Measurements from ENCODE around the gene MICALL2.

Gene MICALL2

DNA sequence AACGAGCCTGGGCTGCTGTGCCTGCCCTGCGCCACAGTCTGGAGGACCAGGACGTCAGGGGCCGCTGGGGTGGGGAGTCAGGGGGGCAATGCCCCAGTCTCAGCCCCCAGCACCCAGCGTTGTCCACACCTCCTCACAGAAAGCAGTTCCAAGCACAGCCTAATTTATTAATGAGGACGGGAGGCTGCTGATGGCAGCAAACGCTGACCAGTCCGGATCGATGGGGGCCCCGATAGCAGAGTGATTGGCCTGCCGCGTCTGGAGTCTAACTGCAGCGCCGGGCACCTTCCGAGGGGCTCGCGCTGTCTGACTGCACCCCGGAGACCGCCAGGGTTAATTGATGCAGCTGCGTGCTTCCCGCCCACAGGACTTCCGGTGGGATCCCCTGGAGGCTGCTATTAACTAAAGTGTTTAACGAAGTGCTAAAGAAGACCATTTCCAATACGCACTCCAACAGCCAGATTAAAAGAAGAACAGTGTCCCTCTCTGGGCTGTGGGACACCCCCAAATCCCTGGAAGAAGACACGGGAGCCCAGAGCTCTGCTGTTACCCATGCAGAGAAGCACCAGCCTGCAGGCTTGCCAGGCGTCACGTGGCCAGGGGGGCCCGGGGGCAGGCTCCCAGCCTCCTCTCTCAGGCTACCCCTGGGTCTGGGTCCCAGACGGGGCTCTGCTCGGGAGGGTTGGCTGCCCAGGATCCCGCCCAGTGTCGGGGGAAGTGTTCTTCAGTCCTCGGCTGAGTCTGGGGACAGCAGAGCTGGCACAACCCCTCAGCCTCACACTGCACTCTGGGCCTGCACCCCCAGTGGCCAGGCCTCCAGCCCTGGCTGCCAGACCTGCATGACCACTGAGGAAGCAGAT, 63.8 kb downstream of the MICALL2 start:
- TF ChIP-seq, protein P1, sequence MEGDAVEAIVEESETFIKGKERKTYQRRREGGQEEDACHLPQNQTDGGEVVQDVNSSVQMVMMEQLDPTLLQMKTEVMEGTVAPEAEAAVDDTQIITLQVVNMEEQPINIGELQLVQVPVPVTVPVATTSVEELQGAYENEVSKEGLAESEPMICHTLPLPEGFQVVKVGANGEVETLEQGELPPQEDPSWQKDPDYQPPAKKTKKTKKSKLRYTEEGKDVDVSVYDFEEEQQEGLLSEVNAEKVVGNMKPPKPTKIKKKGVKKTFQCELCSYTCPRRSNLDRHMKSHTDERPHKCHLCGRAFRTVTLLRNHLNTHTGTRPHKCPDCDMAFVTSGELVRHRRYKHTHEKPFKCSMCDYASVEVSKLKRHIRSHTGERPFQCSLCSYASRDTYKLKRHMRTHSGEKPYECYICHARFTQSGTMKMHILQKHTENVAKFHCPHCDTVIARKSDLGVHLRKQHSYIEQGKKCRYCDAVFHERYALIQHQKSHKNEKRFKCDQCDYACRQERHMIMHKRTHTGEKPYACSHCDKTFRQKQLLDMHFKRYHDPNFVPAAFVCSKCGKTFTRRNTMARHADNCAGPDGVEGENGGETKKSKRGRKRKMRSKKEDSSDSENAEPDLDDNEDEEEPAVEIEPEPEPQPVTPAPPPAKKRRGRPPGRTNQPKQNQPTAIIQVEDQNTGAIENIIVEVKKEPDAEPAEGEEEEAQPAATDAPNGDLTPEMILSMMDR (IDR thresholded peaks at IDR 0.05; ENCODE audit: low read depth, low read length), result no peak
- DNase-seq (ENCODE audit: low read depth in 2 of 2), result no peak

DNA sequence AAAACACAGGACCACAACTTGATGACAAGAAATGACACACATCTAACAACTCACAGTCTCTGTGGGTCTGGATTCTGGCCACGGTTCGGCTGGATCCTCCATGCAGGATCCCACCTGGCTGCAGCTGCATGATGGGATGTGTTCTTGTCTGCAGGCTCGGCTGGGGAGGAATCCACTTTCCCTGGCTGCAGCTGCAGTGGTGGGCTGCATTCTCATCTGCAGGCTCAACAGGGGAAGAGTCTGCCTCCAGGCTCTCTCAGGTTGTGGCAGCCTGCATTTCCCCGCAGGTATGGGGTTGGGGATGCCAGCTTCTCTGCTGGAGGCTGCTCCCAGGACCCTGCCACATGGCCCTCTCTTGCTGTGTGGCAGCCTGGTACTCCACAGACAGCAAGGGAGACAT, 64.9 kb downstream of the MICALL2 start:
- no peak for DNase-seq (ENCODE audit: low read depth in 2 of 2)
- H3K4me3 ChIP-seq (replicated peaks in 1 of 2; ENCODE audit: low read depth in 2 of 2, low read length in 2 of 2), result no peak overlapping the region
- TF ChIP-seq, protein P1 (IDR thresholded peaks at IDR 0.05; ENCODE audit: low read depth, low read length), result no peak

More for the DNA sequence above, 63.8 kb downstream of the MICALL2 start:
- no peak overlapping the region for H3K4me3 ChIP-seq (replicated peaks in 1 of 2; ENCODE audit: low read depth in 2 of 2, low read length in 2 of 2)

DNA sequence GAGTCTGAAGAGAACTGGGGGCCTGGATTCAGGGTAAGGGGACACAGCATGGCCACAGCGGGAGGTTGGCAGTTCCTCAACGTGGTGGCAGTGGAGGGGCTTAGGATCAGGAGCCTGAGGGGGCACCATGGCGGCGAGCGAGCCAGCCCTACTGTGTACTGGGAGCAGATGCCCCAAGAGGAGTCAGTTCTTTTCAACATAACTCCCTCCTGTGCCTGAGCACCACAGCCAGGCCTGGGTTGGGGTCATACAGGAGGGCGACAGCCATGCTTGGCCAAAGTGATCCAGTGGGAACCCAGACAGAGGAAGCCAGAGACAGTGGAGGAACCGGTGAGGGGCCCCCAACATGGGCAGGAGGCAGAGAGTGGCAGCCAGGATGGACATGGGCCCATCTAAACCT, 65.8 kb downstream of the MICALL2 start:
- TF ChIP-seq, protein P1 (IDR thresholded peaks at IDR 0.05; ENCODE audit: low read depth, low read length), result no peak
- no peak for DNase-seq (ENCODE audit: low read depth in 2 of 2)
- no peak overlapping the region for H3K4me3 ChIP-seq (replicated peaks in 1 of 2; ENCODE audit: low read depth in 2 of 2, low read length in 2 of 2)

DNA sequence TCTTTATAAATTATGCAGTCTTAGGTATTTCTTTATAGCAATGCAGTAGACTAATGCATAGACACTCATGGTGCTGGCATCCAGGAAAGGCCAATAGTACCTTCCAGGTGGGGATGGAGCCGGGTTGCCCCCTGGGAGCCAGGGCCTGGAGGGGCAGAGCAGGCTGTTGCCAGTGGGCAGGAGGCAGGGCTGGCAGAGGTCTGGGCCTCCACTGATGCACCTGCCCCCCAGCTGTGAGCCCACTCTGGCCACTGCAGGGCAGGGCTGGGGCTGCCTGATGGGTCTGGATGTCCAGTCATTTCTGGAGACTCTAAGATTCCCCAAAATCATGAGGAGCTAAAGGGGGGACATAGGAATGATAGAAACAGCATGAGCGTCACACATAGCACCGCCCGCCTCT, 66.7 kb downstream of the MICALL2 start:
- DNase-seq (ENCODE audit: low read depth in 2 of 2), result no peak
- TF ChIP-seq, protein P1 (IDR thresholded peaks at IDR 0.05; ENCODE audit: low read depth, low read length), result no peak
- no peak overlapping the region for H3K4me3 ChIP-seq (replicated peaks in 1 of 2; ENCODE audit: low read depth in 2 of 2, low read length in 2 of 2)

DNA sequence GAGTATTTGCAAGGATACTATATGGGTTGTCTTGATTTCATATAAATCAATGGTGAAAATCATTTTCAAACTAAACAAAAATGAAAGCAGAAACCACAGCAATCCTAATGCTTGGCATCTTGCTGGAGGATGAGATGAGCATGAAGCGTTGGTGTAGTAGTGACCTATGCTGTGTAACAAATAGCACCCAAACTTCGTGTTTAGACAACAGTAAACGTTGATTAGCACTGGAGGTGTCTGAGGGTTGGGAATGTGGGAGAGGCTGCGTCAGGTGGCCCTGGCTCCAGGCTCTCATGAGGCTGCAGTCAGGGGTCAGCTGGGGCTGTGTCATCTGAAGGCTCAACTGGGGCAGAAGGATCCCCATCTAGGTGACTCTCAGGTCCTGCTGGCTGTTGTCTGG, 67.8 kb downstream of the MICALL2 start:
- TF ChIP-seq, protein P1 (IDR thresholded peaks at IDR 0.05; ENCODE audit: low read depth, low read length), result no peak

DNA sequence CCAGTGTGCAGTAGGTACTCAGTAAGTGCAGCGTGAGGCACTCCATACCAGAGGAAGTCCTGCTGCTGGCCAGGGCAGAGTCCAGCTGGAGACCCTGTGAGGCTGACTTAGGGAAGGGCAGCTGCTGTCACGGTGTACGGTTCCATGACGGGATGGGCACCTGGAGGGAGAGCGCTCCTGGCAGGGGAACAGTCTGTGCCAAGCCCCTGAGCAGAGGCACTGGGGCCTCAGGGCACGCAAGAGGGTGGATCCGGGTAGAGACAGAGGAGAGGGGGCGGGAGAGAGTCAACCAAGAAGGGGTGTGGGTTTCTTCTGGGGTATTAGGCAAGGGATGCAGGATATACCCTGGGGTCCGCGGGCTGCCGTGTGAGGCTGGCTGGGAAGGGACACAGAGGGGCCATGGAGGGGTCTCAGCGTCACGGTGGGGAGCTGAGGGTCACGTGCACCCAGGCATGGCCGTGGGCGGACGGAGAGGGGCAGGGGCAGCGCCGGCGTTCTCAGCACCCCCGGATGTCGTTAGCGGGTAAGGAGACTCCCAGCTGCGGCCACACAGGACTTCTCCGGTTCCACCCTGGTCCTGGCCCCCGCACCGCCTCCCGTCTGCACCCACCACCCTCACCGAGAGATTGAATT, 70.5 kb downstream of the MICALL2 start:
- DNase-seq (ENCODE audit: low read depth in 2 of 2), result no peak
- H3K4me3 ChIP-seq (replicated peaks in 1 of 2; ENCODE audit: low read depth in 2 of 2, low read length in 2 of 2), result no peak overlapping the region
- TF ChIP-seq, protein P1 (IDR thresholded peaks at IDR 0.05; ENCODE audit: low read depth, low read length), result no peak

More for the DNA sequence above, 67.8 kb downstream of the MICALL2 start:
- H3K4me3 ChIP-seq (replicated peaks in 1 of 2; ENCODE audit: low read depth in 2 of 2, low read length in 2 of 2), result no peak overlapping the region
- no peak for DNase-seq (ENCODE audit: low read depth in 2 of 2)

Measured in cardiac fibroblast (primary cell).